NCI-H2081 (cell line): Measurements from ENCODE around the gene FNBP1L.

Source experiments
- DNase-seq, 2 experiments: peaks; one replicate each; lab custom pipeline; 2025; lab: John Stamatoyannopoulos, UW

FNBP1L gene

DNA sequence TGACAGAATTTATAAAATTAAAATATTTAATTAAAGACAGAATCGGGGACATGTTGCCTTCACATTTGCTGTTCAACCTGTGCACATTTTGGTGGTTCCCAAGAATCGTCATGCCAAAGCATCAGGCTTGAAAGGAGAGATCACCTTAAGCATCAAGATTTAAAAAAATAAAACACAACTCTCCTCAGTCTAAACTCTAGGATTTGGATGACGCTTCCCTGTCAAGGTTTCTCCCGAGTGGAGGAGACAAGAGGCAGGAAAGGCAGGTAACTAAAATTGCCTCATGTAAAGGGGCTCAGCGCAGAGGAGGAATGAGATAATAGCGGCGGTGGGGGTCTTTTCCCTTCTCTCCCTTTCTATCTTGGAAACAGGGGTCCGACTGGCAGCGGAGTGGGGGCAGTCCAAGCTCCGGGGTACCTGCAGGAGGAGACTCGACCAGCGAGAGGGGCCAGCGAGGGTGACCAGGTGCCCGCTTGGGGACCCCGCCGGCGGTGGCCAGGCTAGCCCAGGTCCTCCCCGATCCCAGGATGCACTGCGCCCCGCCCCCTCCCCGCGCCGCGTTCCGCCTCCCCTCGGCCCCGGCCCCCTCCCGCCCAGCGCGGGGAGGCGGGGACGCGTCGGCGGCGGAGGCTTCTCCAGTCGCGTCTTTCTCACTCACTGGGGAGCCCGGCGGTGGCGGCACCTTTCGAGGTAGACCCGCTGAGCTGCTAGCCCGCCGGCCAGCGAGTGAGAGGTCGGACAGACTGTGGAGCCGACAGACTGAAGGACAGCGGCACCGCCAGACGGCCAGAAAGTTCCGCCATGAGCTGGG, at the start of gene FNBP1L:
Gene FNBP1L, plus strand, starts transcription at position 638 of the 811 bp plus-strand sequence. Its CDS starts 164 bp downstream, at position 802.
- peak; percentile 81 to 88 for DNase-seq

DNA sequence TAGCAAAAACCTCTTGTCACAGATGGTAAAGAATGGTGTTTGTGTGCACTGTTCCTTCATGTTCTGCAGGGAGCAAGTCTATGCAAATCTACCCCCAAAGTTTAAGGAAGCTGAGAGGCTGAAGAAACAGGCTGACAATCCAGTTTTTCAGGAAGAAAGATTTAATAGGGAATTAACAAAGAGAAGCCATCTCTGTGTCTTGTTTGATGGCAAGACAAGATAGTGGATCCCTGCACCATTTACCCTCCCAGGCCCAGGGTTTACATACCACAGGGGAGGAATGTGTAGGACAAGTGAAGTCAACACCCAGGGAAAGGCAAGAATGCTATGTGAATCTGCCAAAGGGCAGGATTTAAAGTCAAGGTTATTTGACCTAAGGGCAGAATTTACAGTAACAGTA, 48.1 kb upstream of the FNBP1L start:
- no peak for DNase-seq

DNA sequence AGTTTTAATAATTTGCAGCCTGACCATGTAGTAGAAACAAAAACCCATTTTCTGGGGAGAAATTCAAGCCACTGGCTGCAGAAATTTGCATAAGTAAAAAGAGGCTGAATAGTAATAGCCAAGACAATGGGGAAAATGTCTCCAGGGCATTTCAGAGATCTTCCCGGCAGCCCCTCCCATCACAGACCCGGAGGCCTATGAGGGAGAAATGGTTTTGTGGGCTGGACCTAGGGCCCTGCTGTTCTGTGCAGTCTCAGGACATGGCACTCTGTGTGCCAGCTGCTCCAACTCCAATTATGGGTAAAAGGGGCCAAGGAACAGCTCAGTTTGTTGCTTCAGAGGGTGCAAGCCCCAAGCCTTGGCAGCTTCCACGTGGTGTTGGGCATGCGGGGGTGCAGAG, 39.7 kb upstream of the FNBP1L start:
- DNase-seq = no peak

DNA sequence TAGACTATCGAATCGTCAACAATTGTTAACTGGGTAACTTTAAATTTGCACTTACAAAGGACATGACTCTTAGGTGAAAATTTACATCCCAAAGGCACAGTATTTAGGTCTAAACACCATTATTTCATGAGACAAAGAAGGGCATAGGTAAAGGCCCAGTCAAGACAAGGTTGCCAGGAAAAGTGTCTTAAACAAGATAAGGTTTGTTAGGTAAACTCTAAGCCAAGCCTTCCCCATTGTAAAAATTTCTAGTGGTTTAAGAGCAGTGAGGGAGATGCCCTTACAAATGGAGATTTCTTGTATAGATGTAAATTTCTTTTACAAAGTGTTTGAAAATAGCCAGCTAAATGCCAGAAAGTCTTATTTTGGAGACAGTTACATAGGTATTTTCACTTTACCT, 36.9 kb upstream of the FNBP1L start:
- DNase-seq = no peak

DNA sequence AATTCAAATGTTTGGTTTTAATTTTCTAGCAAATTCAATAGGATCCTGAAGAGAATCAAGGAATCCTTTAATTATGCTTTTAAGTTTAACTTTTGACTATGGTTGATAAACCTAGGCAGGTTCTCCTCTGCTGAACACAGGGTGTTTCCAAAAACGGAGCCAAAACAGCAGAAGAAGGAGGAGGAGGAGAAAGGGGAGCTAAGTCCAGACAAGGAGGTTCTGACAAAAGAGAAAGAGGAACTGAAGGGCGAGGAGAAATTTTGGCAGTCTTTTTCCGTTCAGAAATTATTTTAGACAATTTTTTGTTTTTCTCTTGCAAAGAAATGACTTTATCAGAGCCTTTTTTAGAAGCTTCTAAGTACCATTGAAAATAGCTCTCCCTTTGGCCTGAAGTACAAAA, 33.2 kb upstream of the FNBP1L start:
- no peak for DNase-seq

DNA sequence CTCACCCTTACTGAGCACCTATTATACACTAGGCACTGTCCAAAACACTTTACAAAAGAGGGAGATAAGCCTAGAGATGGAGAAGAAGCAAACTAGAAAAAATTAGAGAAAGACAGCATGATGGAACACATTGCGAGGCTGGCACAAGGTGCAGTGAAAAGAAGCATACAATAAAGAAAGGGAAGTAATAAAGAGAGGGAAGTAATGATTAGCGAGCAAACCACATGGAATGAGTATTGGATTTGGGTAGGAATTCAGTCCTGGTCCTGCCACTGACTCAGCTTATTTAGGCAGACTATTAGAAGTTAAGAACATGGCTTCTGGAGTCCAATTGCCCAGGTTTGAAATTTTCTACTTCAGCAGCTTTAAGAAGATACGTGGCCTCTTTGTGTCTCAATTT, 32.6 kb upstream of the FNBP1L start:
- DNase-seq = no peak

DNA sequence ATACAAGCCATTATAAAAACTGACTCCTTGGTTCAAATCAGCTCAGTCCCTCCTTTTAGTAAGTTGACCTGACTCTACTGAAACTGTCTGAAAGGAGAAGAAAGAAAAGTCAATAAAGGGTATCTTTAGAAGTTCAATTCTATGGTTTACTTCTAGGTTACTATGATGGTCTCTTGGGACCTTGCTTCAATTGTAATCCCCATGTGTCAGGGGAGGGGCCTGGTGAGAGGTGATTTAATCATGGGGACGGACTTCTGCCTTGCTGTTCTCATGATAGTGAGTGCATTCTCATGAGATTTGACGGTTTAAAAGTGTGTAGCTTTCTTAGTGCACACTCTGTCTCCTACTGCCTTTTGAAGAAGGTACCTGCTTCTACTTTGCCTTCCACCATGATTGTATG, 31.7 kb upstream of the FNBP1L start:
- DNase-seq = no peak

DNA sequence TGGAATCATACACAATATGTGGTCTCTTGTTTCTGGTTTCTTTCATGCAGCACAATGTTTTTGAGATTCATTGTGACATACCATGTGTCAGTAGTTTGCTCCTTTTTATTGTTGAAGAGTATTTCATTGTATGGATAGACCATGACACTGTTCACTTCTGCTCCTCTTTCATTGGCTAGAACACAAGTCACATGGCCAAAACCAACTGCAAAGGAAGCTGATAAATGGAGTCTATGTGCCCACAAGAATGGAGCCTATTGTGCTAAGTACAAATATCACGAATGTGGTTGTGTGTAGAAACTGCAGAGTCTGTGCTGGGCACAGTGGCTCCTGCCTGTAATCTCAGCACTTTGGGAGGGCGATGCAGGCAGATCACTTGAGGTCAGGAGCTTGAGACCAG, 28.6 kb upstream of the FNBP1L start:
- DNase-seq = no peak

DNA sequence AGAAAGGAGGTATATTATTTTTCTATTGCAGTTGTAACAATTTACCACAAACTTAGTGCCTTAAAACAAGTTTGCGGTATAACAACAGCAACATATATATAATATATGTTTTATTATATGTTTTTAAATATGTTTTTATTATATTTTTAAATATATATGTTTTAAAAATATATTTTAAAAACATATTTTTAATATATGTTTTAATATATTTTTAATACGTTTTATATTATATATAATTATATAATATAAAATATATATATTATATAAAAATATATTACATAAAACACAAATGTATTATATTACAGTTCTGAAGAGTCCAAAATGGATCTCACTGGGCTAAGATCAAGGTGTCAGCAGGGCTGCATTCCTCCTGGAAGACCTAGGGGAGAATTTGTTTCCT, 27.5 kb upstream of the FNBP1L start:
- no peak for DNase-seq

DNA sequence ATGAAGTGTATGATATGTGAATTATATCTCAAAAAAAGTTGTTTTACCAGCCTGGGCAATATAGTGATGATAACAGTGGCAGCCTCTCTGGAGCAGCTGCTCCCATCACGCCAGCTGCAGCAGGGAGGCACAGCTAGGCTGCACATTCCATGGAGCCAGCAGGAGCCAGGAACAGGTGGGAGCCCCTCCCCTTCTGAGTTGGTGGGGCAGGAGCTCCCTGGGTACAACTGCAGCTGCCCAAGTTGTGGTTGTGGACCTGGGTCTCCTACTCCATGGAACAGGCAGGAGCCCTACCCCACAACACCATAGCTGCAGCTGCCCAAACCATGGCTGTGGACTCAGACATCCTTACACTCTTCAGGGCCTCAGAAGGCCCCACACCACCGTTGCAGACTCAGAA, 21.7 kb upstream of the FNBP1L start:
- no peak for DNase-seq

DNA sequence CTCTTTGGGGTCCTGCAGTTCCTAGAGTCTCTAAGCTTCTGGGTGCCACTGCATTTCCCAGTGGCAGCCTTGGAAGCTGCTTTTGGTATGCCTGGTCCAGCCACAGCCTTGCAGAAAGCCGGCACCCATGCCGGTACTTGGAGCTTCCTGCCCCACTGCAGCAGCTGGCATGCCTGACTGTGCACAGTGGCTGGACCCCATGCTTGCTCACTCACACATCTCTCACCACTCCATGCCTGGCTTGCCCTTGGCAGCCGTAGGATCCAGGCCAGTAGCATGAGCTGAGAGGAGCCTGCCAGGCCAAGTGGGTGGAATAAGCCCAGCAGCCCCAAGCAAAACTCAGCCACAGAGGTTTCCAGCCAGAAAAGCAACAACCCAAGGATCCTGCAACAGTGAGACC, 20.3 kb upstream of the FNBP1L start:
- DNase-seq = no peak

DNA sequence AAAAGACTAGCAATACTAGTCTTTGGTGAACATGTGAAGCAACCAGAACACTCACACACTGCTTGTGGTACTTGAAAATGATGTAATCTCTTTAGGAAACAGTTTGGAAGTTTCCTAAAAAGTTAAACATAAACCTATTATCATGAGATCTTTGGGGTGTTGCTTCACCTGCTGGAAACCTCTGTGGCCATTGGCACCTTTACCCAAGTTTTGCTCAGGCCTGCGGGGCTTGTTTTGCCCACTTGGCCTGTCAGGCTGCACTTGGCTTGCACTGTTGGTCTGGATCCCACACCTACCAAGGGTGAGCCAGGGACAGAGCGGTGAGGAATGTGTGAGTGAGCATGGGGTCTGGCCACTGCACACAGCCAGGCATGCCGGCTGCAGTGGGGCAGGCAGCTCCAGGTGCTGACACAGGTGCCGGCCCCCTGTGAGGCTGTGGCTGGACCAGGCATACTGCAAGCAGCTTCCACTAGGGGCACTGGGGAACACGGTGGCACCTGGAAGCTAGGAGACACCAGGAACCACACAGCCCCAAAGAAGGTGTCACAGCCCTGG, 14.4 kb upstream of the FNBP1L start:
- no peak for DNase-seq

DNA sequence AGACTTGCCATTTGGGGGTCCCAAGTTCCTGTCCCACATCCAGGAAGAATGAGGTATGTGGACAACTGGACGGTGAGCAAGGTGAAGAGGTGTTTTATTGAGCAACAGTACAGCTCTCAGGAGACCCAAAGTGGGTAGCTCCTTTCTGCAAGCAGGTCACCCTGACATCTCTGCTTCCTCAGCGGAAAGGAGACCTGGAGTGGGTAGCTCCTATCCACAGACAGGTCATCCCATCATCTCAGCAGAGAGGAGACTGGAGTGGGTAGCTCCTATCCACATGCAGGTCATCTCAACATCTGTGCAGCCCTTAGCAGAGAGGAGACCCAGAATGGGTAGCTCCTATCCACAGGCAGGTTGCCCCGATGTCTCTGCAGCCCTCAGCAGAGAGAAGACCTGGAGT, 13.8 kb upstream of the FNBP1L start:
- DNase-seq = no peak

DNA sequence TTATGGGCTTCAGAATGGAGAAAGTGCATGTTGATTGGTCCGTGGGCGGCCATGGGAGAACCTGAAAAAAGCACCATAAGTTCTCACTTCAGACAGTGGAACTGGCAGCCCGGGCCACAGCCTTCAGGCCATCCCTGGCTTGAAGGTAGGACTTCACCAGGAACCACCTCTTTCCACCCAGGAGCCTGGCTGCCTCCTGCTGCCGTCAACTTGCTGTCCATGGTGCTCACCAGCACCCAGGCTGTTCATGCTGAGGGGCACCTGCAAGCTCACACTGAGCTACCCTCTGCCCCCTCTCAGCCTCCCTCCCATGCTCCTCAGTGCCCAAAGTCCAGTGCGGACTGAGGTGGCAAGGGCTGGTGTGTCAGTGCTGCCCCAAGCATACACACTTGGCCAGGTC, 12.9 kb upstream of the FNBP1L start:
- no peak for DNase-seq

DNA sequence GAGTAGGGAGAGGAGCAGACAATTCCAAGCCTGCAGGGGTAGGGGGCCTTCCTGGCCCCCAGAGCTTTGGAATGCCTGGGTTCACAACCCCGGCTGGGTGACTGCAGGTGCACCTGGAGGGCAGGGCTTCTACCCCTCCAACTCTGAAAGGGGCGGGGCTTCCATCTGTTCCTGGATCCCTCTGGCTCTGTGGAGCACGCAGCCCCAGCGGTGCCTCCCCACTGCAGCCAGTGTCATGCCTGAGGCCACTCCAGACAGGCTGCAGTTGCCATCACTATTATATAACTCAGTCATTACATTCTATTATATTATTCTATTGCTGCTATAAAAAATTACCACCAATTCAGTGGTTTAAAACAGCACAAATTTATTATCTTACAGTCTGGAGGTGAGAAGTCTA, 12.5 kb upstream of the FNBP1L start:
- no peak for DNase-seq

DNA sequence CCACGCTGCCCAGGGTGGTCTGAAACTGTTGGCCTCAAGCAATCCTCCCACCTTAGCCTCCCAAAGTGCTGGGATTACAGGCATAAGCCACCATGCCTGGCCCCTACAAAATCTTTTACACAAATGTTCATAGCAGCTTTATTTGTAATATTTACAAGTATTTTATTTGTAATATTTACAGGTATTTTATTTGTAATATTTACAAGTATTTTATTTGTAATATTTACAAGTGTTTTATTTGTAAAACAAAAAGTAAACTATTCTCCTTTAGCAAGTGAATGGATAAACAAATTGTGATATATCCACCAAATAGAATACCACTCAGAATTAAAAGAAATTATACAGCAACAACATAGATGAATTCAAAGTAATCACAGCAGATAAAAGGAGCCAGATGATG, 11.4 kb upstream of the FNBP1L start:
- DNase-seq = no peak

DNA sequence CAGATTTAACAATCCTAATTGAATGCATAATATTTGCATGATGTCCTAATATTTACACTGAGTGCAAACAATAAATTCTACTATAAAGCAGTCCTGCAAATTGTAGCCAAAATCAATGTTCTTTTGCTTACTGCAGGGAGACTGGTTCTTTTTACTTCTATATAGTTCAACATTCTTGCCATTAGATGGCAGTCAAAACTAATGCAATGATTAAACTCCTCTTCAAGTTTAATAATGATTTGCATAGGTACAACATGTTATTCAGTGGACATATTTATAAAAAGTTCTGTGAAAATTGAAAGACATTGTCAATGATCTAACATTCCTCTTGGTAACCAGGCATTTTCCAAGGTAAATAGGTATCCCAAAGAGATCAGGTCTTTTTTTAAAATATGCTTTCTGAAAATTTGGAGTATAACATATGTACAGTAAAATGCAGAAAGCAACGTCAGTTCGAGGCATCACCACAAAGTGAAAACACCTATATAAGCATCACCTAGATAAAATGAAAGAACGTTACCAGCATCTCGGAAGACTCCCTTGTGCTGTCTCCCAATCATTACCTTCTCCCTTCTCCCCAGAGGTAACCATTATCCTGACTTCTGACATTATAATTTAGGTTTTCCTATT, 9.8 kb upstream of the FNBP1L start:
- peak; percentile 1 to 34 for DNase-seq

DNA sequence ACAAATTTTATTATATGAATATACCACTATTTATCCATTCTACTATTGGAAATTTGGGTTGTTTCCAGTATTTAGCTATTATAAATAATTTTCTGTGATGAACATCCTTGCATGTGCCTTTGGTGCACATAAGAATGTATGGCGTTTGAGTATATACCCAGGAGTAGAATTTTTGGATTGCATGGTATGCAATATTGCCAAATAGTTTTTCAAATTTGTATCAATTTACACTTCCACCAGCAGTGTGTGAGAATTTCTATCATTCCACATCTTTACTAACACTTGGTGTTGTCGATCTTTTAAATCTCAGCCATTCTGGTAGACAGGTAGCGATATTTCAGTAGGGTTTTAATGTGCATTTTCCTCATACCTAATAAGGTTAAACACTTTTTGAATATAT, 9.2 kb upstream of the FNBP1L start:
- no peak for DNase-seq

DNA sequence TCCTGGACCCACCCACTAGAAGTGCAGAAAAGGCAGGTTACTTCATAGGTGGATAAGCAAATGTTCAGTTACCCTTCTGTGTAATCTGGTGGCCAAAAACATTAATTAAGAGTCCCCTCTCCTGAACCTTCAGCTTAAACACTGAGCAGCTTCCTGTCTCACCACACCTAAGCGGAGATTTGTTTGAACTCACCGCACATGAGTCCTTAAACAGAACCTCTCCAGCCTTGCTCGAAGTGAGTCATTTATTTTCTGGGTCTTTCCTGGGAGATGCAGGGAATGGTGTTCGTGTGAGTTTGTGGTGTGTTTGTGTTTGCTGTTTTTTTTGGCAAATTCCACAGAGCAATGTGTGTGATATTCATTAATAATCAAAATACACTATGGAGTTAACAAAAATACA, 7.6 kb upstream of the FNBP1L start:
- DNase-seq = no peak

DNA sequence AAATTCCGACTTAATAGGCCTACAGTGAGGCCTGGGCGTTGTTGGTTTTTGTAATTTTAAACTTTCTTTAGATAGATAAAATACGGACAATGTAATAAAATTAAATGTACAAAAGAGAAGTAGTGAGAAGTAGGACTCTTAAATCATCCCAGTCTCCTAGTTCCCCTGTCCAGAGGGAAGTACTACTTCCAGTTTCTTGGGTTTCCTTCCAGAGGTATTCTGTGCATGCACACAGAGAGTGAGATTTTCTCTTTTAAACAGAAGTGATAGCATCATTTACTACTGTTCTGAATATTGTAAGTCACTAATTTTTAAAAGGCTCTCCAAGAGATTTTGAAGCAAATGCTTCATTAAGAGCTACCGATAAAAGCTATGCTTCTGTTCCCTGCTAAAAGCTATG, 7.2 kb upstream of the FNBP1L start:
- no peak for DNase-seq

DNA sequence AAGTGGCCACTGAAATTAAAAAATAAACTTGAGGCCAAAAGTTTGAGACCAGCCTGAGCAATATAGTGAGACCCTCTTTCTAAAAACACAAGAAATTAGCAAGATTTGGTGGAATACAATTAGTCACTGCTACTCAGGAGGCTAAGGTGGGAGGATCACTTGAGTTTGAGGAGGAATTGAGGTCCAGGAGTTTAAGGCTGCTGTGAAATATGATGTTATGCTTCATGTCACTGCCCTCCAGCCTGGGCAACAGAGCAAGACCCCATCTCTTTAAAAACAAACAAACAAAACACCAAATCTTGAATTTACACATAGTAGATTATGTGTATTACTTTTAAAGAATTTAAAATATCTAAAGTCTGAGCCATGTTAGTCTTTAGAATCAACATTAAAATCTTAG, 6.3 kb upstream of the FNBP1L start:
- DNase-seq = no peak

DNA sequence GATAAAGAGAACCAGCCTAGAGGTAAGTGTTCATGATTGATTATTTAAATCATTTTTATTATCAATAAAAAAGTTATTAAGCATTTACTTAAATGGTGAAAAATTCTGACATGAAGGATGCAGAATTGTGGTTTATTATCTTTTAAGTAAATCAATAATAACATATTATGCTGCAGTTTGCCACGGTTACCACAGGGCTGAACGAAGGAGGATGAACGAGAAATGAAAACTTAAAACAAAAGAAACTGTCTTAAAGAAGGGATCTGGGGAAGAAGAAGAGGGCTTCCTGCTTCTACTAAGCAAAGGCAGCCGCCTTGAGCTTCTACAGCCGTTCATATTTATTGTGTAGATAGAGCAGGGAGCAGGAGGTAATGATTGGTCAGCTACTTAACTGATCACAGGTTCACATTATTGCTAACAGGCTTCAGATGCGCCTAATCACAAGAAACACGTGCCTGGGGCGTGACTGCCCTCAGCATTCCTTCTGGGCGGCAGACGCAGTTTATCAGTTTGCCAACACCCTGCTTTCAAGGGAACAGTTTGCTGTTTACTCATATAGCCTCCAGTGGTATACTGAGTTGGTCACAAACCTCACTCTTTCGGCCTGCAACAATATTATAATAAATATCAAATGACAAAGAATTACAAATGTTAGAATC, 5.8 kb upstream of the FNBP1L start:
- no peak for DNase-seq

DNA sequence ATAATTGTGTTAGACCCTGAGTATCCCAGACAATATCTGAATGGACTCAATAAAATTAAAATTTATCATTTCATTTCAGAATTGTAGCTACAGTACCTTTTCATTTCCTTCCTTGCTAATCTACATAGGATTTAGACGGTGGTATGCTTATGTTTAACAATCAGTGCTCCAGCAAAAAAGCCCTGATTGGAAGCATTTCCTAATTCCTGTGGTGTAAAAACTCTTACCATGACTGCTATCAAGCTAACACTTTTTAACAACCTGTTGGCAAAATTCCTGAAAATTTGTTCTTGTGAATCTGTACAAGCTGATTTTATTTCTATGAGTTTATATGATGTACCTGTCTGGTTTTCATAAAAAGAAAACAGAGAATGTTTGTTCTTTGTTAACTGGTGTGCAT, 5.2 kb upstream of the FNBP1L start:
- DNase-seq = no peak
